Measurements from ENCODE around the gene SYNE3.

GRCh38 chr14:95502381-95502950 is 14.0 kb downstream of the SYNE3 start:
- TF ChIP-seq CTCF (IDR thresholded peaks at IDR 0.05): no peak
- no peak for TF ChIP-seq POLR2A (IDR thresholded peaks at IDR 0.05)
